ENCODE data around the gene BMPR1B. TPM values are rescaled to one million over a fixed set of nuclear protein-coding genes. Genes with fewer than 3 reads are reported as not detected.

Gene BMPR1B
- total and polyA plus RNA-seq, 12 donors: 0.04 to 7.8 (median 2.5) TPM

DNA sequence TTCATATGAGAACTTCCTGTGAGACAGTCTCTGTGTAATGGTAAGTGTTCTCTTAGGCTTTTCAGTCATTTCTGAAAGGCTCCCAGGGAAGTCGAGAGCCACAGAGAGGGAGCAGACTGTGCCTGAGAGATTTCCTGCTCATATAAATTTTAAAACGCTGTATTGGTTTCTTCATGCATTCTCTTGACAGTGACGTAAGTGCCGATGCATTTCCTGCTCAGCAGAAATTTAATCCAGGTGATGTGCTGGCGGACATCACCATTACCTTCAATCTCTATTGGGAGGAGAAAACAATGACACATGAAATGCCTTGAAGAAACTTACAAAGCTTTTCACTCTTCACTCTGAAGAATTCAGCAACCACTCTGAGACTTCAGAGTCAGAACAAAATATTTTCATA is 383.6 kb downstream of the BMPR1B start:
- DNase-seq: no peak
- Histone ChIP-seq H3K4me1 (no peaks in the 10 kb centered on the region), H3K27me3 (peaks cover 0 to 5% (median 0%) of the 10 kb centered on the region in 7 donors), H3K27ac (no peak overlapping the region), H3K4me3 (no peak overlapping the region), H3K36me3 (no peaks in the 10 kb centered on the region), H3K9me3 (peaks cover 0 to 20% (median 0%) of the 10 kb centered on the region in 11 donors)
- 74 to 80% methylated on average over 5 of the region's 5 CpGs for WGBS, 2 donors
- intact Hi-C loops (cut with DNase I): no loop called here
- no peak for ATAC-seq
- TF ChIP-seq, protein P1, sequence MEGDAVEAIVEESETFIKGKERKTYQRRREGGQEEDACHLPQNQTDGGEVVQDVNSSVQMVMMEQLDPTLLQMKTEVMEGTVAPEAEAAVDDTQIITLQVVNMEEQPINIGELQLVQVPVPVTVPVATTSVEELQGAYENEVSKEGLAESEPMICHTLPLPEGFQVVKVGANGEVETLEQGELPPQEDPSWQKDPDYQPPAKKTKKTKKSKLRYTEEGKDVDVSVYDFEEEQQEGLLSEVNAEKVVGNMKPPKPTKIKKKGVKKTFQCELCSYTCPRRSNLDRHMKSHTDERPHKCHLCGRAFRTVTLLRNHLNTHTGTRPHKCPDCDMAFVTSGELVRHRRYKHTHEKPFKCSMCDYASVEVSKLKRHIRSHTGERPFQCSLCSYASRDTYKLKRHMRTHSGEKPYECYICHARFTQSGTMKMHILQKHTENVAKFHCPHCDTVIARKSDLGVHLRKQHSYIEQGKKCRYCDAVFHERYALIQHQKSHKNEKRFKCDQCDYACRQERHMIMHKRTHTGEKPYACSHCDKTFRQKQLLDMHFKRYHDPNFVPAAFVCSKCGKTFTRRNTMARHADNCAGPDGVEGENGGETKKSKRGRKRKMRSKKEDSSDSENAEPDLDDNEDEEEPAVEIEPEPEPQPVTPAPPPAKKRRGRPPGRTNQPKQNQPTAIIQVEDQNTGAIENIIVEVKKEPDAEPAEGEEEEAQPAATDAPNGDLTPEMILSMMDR (IDR thresholded peaks at IDR 0.05): no peak

DNA sequence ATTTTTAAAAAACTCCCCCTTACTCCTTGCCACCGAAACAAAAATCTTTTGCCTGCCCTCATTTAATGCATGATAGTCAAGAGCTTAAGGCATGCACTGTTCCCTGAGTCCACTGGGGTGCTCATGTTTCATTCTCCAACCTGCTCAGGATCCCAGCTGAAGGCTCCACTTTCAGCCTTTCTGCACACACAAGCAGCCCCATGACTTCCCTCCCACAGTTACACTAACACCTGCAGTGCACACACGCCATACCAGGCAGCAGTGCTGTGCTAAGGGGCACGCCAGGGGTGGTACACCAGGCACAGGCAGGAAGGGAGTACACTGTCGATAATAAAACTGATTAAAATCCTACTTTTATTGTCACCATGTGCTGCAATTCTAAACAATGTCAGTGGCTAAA is 385.2 kb downstream of the BMPR1B start:
- Histone ChIP-seq H3K27me3 (peaks cover 0 to 5% (median 0%) of the 10 kb centered on the region in 7 donors), H3K27ac (no peak overlapping the region), H3K4me3 (no peak overlapping the region), H3K9me3 (peaks cover 0 to 15% (median 0%) of the 10 kb centered on the region in 11 donors), H3K36me3 (no peaks in the 10 kb centered on the region), H3K4me1 (no peaks in the 10 kb centered on the region)
- WGBS, 2 donors: 85 to 90% methylated on average over 4 of the region's 4 CpGs
- DNase-seq: no peak
- ATAC-seq: no peak
- intact Hi-C loops (cut with DNase I): no loop called here
- TF ChIP-seq, protein P1 (IDR thresholded peaks at IDR 0.05): no peak

DNA sequence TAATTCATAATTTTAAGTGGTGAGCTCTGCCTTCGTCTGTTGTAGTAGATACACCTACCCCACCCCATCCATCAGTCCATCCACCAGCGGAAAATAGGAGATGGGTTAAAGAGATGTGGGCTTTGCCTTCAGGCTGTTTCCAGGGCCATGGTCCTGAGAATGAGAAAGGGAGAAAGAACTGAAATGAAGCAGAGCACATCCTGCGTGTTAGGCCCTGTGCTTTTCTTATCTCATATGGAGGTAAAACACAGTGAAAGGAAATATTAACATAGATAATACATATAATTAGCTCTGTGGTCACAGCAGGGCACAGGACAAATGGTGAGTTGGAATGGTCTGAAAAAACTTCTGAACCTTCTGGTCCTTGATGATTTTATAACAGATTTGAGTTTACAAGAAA is 393.5 kb downstream of the BMPR1B start:
- ATAC-seq: no peak
- Histone ChIP-seq H3K4me3 (no peak overlapping the region), H3K36me3 (no peaks in the 10 kb centered on the region), H3K27ac (no peak overlapping the region), H3K4me1 (peaks cover 0 to 4% (median 0%) of the 10 kb centered on the region in 9 donors), H3K27me3 (no peaks in the 10 kb centered on the region), H3K9me3 (no peaks in the 10 kb centered on the region)
- DNase-seq: no peak
- TF ChIP-seq, protein P1 (IDR thresholded peaks at IDR 0.05): no peak
- WGBS, 2 donors: 81 to 86% methylated on average over 3 of the region's 3 CpGs
- intact Hi-C loops (cut with DNase I): no loop called here

DNA sequence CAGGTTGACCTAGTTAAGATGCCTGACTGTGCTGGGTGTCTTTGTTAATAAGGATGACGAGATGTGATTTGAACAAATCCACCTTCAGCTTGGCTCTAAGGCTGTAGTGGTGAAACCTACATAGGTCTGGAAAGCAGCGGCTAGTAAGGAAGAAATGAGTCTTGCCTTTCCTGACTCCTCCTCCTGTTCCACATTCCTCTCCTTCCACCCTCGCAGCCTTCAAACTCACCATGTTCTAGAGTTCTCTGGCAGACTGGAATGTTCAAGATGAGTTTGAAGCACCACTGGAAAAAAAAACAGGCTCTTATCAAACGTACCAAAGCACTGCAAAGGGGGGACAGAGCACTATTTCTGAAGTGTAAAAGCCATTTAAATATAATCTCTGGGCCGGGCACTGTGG is 395.4 kb downstream of the BMPR1B start:
- Histone ChIP-seq H3K4me1 (peaks cover 0 to 4% (median 0%) of the 10 kb centered on the region in 9 donors), H3K9me3 (no peaks in the 10 kb centered on the region), H3K27ac (no peak overlapping the region), H3K4me3 (no peak overlapping the region), H3K36me3 (no peaks in the 10 kb centered on the region), H3K27me3 (no peaks in the 10 kb centered on the region)
- DNase-seq: no peak
- intact Hi-C loops (cut with DNase I): no loop called here
- WGBS, 2 donors: 58 to 61% methylated on average over 5 of the region's 5 CpGs
- TF ChIP-seq, protein P1 (IDR thresholded peaks at IDR 0.05): no peak
- no peak for ATAC-seq
